Stimulated activated CD4-positive, alpha-beta T cell treated with anti-CD3 and anti-CD28 coated beads, Interleukin-15, amount 100 ng/mL, for 48 hours (primary cell): ENCODE results near the gene LAMB1.

Source experiments
- DNase-seq, 2 donors: peaks; one replicate each; pipeline ENCODE4 v3.0.0-alpha.2; 2020; ENCODE audit warnings: low read depth in 2 of 2

LAMB1 gene

GRCh38 chr7:107998660-107999480 is 4.1 kb downstream of the LAMB1 start:
- no peak for DNase-seq

DNA sequence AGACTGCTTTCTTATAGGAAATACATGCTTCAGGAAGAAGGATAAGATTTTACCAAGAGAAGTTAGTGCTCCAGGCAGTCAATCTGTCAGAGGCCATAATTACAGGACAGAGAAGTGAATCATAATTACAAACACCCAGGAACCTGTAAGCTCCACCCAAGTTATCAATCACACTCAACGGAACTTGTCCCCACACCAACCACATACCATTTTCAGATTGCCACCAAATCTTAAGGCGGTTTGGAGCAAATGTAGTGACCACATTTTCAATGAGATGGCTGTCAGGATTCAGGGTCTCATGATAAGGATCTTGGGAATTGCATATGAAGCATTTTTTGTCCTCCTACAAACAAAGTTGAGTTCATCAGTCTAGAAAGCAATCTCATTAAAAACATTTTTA is 4.8 kb downstream of the LAMB1 start:
- DNase-seq: no peak

- DNase-seq: no peak
Measured at GRCh38 chr7:107996072-107996882, 6.7 kb downstream of the LAMB1 start.

DNA sequence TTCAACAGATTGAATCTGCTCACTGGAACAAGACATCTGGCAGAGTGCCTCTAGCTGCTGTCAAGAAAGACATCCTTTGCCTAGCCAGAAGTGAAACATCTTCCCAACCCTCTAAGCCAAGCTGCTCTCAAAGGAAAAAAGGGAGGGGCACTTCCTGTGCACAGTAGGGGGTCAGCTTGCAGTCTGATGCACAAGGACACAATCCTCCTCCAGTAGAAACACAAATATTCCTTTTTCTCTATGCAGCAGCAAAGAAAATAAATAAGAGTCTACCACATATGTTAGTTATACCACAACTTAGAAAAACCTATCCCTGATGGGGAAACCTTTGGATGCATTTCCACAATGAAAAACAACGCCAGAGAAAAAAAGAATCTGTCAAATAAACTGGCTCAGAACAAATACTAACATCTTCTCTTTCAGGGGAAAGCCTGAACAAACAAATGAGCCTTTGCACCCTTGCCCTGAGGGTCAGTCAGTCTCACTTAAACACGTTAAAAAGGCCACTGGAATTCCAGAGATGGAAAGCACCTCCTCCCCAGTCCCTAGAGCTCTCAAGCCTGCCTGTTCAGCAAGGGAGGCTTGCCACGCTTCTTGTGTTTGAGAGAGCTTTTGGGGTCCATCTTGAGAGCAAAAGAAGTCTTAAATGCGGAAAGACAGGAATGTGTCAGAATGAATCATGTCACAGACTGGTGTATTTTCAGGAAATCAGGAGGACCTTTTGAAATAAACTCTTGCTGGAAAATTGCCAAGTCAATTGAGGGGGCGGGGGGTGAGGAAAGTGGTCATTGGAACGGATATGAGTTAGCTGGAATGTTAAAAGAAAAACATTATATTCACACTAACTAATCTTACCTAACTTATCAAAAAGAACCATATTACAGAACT is 7.5 kb downstream of the LAMB1 start:
- no peak for DNase-seq

DNA sequence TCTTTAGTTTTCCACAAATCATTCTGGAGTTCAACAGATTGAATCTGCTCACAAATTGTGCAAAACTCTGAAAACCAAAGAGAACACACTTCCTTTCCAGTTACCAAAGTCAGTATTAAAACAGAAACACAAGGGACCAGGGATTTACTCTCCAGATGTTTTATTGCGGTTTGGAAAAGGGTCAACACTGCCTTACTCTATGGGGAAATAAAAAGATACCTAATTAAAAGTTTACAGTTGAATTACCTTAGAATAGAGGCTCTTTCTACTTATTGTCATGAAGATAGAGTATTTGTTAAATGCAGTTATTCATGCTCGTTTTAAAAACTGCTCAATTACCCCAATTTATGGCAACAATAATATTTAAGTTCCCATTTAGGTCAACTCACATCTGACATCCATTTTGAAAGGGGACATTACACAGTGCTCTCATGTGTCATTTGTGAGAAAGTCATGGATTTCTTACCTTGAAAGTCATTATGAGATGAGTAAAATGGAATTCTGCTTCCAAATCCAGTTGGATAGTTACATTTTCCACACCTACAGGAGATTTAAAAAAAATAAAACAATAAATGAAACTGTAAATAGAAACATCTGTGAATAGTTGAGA is 8.4 kb downstream of the LAMB1 start:
- DNase-seq: no peak

GRCh38 chr7:107993891-107994291 is 9.1 kb downstream of the LAMB1 start:
- DNase-seq: no peak

DNA sequence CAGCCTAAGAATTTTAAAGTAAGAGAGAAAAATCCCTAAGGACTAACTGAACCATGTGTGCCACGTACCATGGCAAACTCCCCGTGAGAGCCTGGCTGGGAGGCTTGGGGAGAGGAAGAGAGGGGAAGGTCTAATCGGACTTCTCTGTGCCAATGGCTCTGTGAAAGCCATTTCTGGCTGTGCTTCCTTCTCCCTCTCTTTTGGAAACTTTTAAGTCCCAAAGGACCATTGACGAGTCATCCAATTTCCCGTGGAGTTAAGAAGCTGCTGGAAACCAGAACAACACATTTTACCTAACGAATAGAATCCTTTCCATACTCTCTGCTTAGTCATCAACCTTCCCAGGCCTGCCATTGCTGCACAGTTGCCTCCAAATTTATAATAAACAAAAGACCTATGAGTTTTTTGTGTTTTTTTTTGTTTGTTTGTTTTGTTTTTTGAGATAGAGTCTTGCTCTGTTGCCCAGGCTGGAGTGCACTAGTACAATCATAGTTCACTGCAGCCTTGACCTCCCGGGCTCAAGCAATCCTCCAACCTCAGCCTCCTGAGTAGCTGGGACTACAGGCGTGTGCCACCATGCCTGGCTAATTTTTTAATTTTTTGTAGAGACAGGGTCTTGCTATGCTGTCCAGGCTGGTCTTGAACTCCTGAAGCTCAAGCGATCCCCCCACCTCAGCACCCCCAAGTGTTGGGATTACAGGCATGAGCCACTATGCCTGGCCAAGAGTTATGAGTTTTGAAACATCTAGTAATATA is 13.2 kb downstream of the LAMB1 start:
- DNase-seq: no peak

DNA sequence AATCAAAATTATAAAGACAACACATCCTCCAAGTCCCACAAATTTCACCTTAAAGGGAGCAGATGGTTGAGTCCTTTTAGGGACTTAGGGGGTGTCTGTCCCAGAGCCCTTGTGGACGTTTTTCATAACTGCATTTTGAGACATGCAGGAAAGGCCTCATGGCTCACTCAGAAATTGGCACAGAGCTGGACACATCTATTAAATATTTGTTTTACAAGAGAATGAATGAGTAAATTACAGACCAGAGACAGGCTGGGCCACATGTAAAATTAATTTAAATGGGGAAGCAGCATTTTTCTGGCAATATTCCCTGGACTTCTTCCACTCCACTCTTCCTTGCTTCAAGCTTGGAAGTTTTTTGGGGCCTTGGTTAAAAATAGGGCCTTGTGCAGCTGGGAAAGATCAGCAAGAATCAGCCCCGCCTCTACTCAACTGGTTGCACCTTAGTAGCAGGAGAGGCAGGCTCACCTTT is 20.0 kb downstream of the LAMB1 start:
- no peak for DNase-seq

DNA sequence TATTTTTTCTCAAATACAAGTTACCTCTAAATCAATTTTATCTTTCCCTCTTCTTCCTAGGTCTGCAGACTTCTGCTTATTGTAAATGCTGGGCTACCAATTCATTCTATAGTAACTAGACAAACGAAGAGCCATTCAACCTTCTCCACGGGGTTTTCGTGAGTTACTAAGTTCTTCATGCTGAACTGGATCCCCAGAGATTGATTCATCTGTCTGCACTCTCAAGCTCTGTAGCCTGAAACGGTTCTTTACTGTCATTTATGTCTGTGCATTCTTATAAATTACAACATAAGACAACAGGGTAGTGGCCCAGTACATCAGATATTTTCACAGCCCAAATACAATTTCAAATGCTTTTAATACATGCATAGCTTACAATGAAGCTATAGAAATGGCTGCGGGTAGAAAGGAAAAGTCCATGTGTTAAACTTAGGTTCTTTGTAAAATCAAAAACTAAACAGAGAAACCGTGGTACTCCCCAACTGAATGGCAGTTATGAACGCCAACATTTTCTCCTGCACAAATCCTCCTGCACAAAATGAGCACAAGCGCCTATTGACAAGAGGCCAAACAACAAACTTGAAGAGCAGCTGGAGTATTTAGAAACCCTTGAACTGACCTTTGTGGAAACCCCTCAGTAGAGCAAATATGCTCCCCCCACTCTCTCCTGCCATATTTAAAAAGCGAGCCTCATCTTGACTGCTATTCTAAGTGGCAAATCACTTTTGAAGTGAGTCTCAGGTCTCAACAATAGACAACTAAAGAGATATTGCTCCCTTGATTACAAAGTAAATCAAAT is 20.7 kb downstream of the LAMB1 start:
- DNase-seq: no peak

GRCh38 chr7:107981466-107981865 is 21.5 kb downstream of the LAMB1 start:
- DNase-seq: no peak

GRCh38 chr7:107980671-107981190 is 22.2 kb downstream of the LAMB1 start:
- no peak for DNase-seq

DNA sequence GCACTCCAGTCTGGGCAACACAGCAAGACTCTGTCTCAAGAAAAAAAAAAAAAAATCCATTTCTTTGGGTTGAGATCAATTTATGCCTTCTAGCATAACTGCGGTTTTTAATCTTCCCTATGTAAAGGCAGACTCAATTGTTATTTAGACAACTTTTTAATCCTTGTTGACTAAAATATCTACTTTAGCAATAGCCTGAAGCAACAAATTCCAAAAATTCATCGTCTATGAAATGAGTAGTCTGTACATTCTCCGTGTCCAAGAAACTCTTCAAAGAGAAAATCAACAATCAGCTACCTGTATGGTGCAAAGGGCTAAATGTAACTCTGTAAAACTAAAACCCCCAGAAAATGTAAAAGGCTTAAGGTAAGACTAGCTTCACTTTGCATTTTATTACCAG is 22.8 kb downstream of the LAMB1 start:
- no peak for DNase-seq

GRCh38 chr7:107978815-107979408 is 24.0 kb downstream of the LAMB1 start:
- no peak for DNase-seq

DNA sequence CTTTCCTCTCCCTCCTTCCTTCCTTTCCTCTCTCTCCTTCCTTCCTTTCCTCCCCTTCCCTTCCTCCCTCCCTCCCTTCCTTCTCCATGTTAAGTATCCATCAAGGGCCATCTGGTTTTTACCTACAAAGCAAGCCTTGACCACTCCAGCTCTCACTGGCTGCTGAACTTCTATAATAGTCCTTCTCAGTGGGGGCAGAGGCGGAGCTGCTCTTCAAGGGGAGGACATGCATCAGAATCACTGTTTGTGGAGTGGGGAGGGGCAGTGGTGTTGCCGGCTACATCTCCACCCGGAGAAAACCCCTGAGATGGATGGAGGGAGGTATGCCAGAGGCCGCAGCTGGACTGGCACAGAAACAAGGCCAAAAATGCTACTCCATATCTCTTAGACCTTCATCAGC is 25.9 kb downstream of the LAMB1 start:
- no peak for DNase-seq

GRCh38 chr7:107976620-107977019 is 26.3 kb downstream of the LAMB1 start:
- no peak for DNase-seq

DNA sequence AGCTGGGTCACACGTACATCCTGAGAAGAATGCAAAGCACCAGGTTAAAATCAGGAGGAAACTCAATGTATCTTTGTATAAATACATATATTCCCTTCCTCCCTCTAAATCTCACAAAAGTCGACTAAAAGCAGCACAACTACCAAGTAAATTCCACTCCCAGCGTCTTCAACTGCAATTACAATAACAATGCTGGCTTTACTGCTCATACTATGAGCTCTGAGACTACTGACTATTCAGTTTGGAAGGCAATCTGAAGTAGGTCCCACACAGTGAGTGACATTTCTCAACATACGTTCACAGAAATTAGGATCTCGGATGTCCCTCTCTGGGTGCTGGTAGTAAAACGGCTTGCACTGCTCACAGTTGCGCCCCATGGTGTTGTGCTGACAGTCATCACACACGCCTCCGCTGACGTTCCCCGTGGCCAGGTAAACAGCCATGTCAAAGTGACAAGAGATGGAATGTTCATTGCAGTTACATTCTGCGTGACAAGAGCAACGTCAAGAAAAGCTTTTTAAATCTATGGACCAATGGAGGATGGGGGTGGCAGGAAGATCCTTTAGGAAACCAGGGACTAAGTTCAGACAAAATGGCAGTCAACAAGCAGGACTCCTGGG is 27.5 kb downstream of the LAMB1 start:
- no peak for DNase-seq

GRCh38 chr7:107973861-107974260 is 29.1 kb downstream of the LAMB1 start:
- DNase-seq: no peak

DNA sequence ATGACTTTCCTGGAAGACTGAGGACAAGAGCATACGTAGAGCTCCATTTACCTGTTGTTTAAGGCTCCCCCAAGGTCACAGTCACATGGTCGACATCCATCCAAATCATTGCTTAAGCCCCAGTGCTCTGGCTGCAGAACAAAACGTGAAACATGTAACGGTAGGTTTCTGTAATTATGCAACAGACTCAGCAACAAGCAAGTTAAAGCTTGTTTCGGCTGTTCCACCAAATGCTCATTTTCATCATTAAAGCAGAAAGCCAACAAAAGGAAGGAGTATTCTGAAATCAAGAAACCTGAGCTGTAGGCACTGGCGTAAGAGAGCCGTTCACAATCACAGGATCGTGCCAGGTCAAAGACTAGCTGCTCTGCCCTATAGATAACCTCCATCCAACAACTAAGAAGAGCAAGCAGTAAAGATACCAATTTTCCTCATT is 30.0 kb downstream of the LAMB1 start:
- DNase-seq: no peak

GRCh38 chr7:107972075-107972482 is 30.9 kb downstream of the LAMB1 start:
- DNase-seq: no peak
